Measurements from ENCODE around the gene GPRC5C. TPM values are rescaled to one million over a fixed set of nuclear protein-coding genes. Genes with fewer than 3 reads are reported as not detected.

GPRC5C gene
- total and polyA plus RNA-seq, 2 of the 8 experiments (the other 6 are each of a cell fraction or from before 2014, with no cell fraction given), result 18.3 to 55.8 TPM

DNA sequence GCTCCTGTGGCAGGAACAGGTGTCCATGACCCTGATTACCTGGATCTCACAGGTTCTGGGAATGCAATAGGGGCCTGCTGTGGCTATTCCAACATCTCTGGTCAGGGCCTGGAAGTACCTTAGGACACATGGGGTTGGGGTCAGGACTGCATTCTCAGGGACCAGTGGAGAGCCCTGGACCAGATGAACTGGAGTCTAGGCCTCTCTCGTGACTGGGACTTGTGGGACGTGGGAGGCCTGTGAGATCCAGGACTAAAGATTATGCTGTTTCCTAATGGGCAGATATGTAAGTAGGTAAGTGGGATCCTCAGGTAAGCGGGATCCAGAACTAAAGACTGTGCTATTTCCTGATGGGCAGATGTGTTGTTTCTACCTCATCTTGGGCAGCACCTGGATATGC lies 18.3 kb downstream of the GPRC5C start:
- Histone ChIP-seq H3K4ac (replicated peaks; ENCODE audit: insufficient read length, low read depth, low read length) (no peak overlapping the region), H3K27me3 (replicated peaks in 1 of 4; ENCODE audit: control insufficient read depth in 3 of 4, extremely low read depth in 1 of 4, insufficient read depth in 3 of 4, low read length in 3 of 4) (peaks cover 0 to 16% (median 11%) of the 10 kb centered on the region in 4 experiments; a peak in 6 of 7 replicates), H3K9me3 (ENCODE audit: insufficient read depth in 2 of 2, low read depth in 1 of 2, low read length in 1 of 2) (no peaks in the 10 kb centered on the region), H3K36me3 (ENCODE audit: control insufficient read depth in 2 of 4, insufficient read depth in 4 of 4, low read length in 3 of 4) (peaks cover 0 to 6% (median 0%) of the 10 kb centered on the region in 4 experiments; a peak in 1 of 8 replicates), H2BK15ac (ENCODE audit: low read length) (no peak overlapping the region), H2BK5ac (ENCODE audit: low read depth, low read length) (no peak overlapping the region), H2AFZ (ENCODE audit: low read length) (no peak overlapping the region), H3K79me1 (ENCODE audit: low read depth, low read length) (no peaks in the 10 kb centered on the region), H3K23me2 (ENCODE audit: low read depth, low read length) (peaks cover 11% of the 10 kb centered on the region; the same call in 1 of the 2 replicates), H2BK120ac (replicated peaks; ENCODE audit: low read depth, low read length) (no peak overlapping the region), H3K27ac (ENCODE audit: low read depth, low read length) (no peak overlapping the region), H4K20me1 (replicated peaks in 1 of 2; ENCODE audit: control insufficient read depth in 1 of 2, insufficient read depth in 2 of 2, low read length in 2 of 2) (peaks cover 4% of the 10 kb centered on the region in 2 experiments), H3K9ac (replicated peaks in 1 of 4; ENCODE audit: extremely low read depth in 1 of 4, low read depth in 3 of 4, low read length in 3 of 4) (no peak overlapping the region), H2BK12ac (ENCODE audit: low read depth, low read length) (no peak overlapping the region), H3K14ac (ENCODE audit: insufficient read length) (no peak overlapping the region), H4K8ac (ENCODE audit: extremely low read depth, insufficient read depth, low read length) (no peak overlapping the region), H2AK5ac (ENCODE audit: low read depth, low read length) (no peak overlapping the region), H3K4me2 (ENCODE audit: insufficient read depth in 1 of 2, low read depth in 2 of 2, low read length in 2 of 2) (no peak overlapping the region), H4K5ac (ENCODE audit: insufficient read length, low read depth, low read length) (no peak overlapping the region), H3K4me3 (ENCODE audit: extremely low read depth in 1 of 4, insufficient read depth in 2 of 4, low read depth in 3 of 4, low read length in 4 of 4) (no peak overlapping the region), H3K18ac (ENCODE audit: extremely low read depth, low read length) (no peak overlapping the region), H3K56ac (replicated peaks; ENCODE audit: insufficient read length, low read depth, low read length) (no peak overlapping the region), H2BK20ac (ENCODE audit: low read length) (no peak overlapping the region), H3K4me1 (replicated peaks in 1 of 4; ENCODE audit: control insufficient read depth in 3 of 4, insufficient read depth in 4 of 4, low read length in 3 of 4) (peaks cover 0 to 31% (median 23%) of the 10 kb centered on the region in 4 experiments; a peak in 6 of 7 replicates), H3K79me2 (ENCODE audit: control insufficient read depth in 1 of 2, insufficient read depth in 2 of 2, low read length in 2 of 2) (no peaks in the 10 kb centered on the region), H3K23ac (ENCODE audit: insufficient read length) (no peak overlapping the region), H4K91ac (replicated peaks; ENCODE audit: insufficient read length, low read length) (no peak overlapping the region)
- ChIA-PET POLR2A (ENCODE audit: partially characterized antibody) (interaction anchor here (1.1 kb wide), 1 partner anchor 13 kb away, joined by 5 read pairs; no protein-coding TSS in a partner anchor), CTCF (ENCODE audit: partially characterized antibody) (interaction anchor here (1.5 to 4.9 kb wide), 2 partner anchors 13 to 87 kb away, joined by 4 to 47 read pairs; no protein-coding TSS in a partner anchor)
- no peak for FAIRE-seq
- 83% methylated on average over 3 of the region's 3 CpGs; no CpG with 5 or more reads in 1 of the 2 experiments for WGBS, 2 experiments (ENCODE audit: extremely low coverage in 1 of 2, insufficient coverage in 1 of 2, insufficient read length in 1 of 2, insufficient replicate concordance in 2 of 2, low coverage in 1 of 2, low lambda C conversion rate in 2 of 2, missing lambda C conversion rate in 1 of 2)
- TF ChIP-seq CREB1 (IDR thresholded peaks at IDR 0.05) (no peak), RFX5 (IDR thresholded peaks at IDR 0.05; ENCODE audit: borderline replicate concordance, low read depth, low read length) (no peak), POLR2AphosphoS5 (IDR thresholded peaks at IDR 0.05; ENCODE audit: low read depth, low read length) (no peak), EGR1 (IDR thresholded peaks at IDR 0.05; ENCODE audit: borderline replicate concordance, low read depth, low read length) (no peak), RBBP5 (IDR thresholded peaks at IDR 0.05; ENCODE audit: borderline replicate concordance, low read depth, low read length) (no peak), TEAD4 (IDR thresholded peaks at IDR 0.05; ENCODE audit: low read depth, low read length) (no peak), SP1 (IDR thresholded peaks at IDR 0.05; ENCODE audit: low read depth, low read length) (no peak)
- no peak for DNase-seq (ENCODE audit: low read depth in 1 of 2, low spot score in 2 of 2)
